Activated CD8-positive, alpha-beta T cell treated with anti-CD3 and anti-CD28 coated beads for 36 hours (primary cell): ENCODE results near the gene YTHDF1. TPM values are rescaled to one million over a fixed set of nuclear protein-coding genes. Genes with fewer than 3 reads are reported as not detected.

Experiments used
- ATAC-seq: fragments of 200-7000 bp; cut with Tn5 transposase; one replicate; pipeline ENCODE4 v1.10.0; 2021; ENCODE audit warnings: mild to moderate bottlenecking, moderate library complexity
- CTCF ChIA-PET: fragments of 350-600 bp; sonication (Branson Sonifier 250); formaldehyde crosslinking; loops from one replicate; lab custom pipeline; 2021; ENCODE audit warnings: antibody characterized with exemption; lab: Charles Lee
- POLR2A ChIA-PET: fragments of 350-600 bp; sonication (Branson Sonifier 250); formaldehyde crosslinking; loops from one replicate; lab custom pipeline; 2021; ENCODE audit warnings: antibody characterized with exemption; lab: Charles Lee
- DNase-seq: peaks from one replicate; pipeline ENCODE4 v3.0.0-alpha.2; 2020
- H3K27ac Mint-ChIP-seq: one replicate; pipeline ENCODE4 v1.8.0; 2021; ENCODE audit warnings: mild to moderate bottlenecking, mixed read lengths
- H3K27me3 Mint-ChIP-seq: one replicate; pipeline ENCODE4 v1.8.0; 2021; ENCODE audit warnings: mixed read lengths
- H3K36me3 Mint-ChIP-seq: one replicate; pipeline ENCODE4 v1.8.0; 2021; ENCODE audit warnings: low read depth, mixed read lengths
- H3K4me1 Mint-ChIP-seq: one replicate; pipeline ENCODE4 v1.8.0; 2021; ENCODE audit warnings: low read depth, mixed read lengths
- H3K4me3 Mint-ChIP-seq: one replicate; pipeline ENCODE4 v1.8.0; 2021; ENCODE audit warnings: mild to moderate bottlenecking, moderate library complexity, mixed read lengths
- H3K9me3 Mint-ChIP-seq: one replicate; pipeline ENCODE4 v1.8.0; 2021; ENCODE audit warnings: mixed read lengths
- CTCF ChIP-seq: fragments of 200-600 bp; IDR thresholded peaks from one replicate; pipeline ENCODE4 v1.8.0; 2022; ENCODE audit warnings: antibody characterized with exemption, mild to moderate bottlenecking
- intact Hi-C: fragments of 100-400 bp; cut with micrococcal nuclease; formaldehyde crosslinking; loops from one replicate; pipeline ENCODE4 v1.10.0; 2022
- total RNA-seq, 2 experiments: library from RNA; stranded (reverse); gene quantifications; one replicate each; pipeline ENCODE4 v1.2.3, GENCODE V29; 2021

YTHDF1 gene
- total RNA-seq, 2 experiments from 2014 or later = 31.0 TPM

- no peak for DNase-seq
- no peak overlapping the region for H3K4me3 Mint-ChIP-seq
- ChIA-PET POLR2A (interaction anchor here (0.9 to 1.4 kb wide), 2 partner anchors 16 to 277 kb away, joined by 3 read pairs; partner anchors contain the start of gene BIRC7), CTCF (interaction anchor here (0.9 kb wide), 1 partner anchor 14 kb away, joined by 4 read pairs; no protein-coding TSS in a partner anchor)
- intact Hi-C loops = no loop called here
- TF ChIP-seq CTCF = no peak
- no peak for ATAC-seq
- H3K4me1 Mint-ChIP-seq = peaks cover 19% of the 10 kb centered on the region
- no peak overlapping the region for H3K27ac Mint-ChIP-seq
- H3K9me3 Mint-ChIP-seq = no peaks in the 10 kb centered on the region
- H3K27me3 Mint-ChIP-seq = no peaks in the 10 kb centered on the region
- peaks cover 16% of the 10 kb centered on the region for H3K36me3 Mint-ChIP-seq
Observed at GRCh38 chr20:63218701-63219446, 2.9 kb upstream of the YTHDF1 start.

- POLR2A ChIA-PET = no interaction called here
- no peak for ATAC-seq
- intact Hi-C loops = no loop called here
- Mint-ChIP-seq H3K27ac (no peak overlapping the region), H3K27me3 (no peaks in the 10 kb centered on the region), H3K36me3 (peaks cover 25% of the 10 kb centered on the region), H3K4me3 (no peak overlapping the region), H3K9me3 (no peaks in the 10 kb centered on the region), H3K4me1 (peaks cover 29% of the 10 kb centered on the region)
- CTCF ChIA-PET = interaction anchor here (0.6 to 1.4 kb wide), 3 partner anchors 9 to 161 kb away, joined by 3 read pairs; no protein-coding TSS in a partner anchor
- no peak for TF ChIP-seq CTCF
- DNase-seq = no peak
Observed at GRCh38 chr20:63217706-63218105, 1.8 kb upstream of the YTHDF1 start.

- no peak for ATAC-seq
- peaks cover 32% of the 10 kb centered on the region for H3K36me3 Mint-ChIP-seq
- no peak for DNase-seq
- peak overlapping the region; percentile 91 for H3K4me3 Mint-ChIP-seq
- peak overlapping the region; percentile 82 for H3K27ac Mint-ChIP-seq
- intact Hi-C loops = no loop called here
- H3K27me3 Mint-ChIP-seq = no peaks in the 10 kb centered on the region
- ChIA-PET POLR2A (interaction anchor here (0.9 to 3.0 kb wide), 2 partner anchors 7 to 165 kb away, joined by 3 to 9 read pairs; no protein-coding TSS in a partner anchor), CTCF (interaction anchor here (0.9 to 1.7 kb wide), 3 partner anchors 51 to 161 kb away, joined by 3 read pairs; no protein-coding TSS in a partner anchor)
- peaks cover 36% of the 10 kb centered on the region for H3K4me1 Mint-ChIP-seq
- H3K9me3 Mint-ChIP-seq = no peaks in the 10 kb centered on the region
- no peak for TF ChIP-seq CTCF
Observed at GRCh38 chr20:63216849-63217471, 1.0 kb upstream of the YTHDF1 start.

- peak overlapping the region; percentile 88 for H3K27ac Mint-ChIP-seq
- ChIA-PET POLR2A (interaction anchor here (0.6 to 3.0 kb wide), 8 partner anchors 9 to 1043 kb away, joined by 3 to 13 read pairs (median 4); no protein-coding TSS in a partner anchor), CTCF (interaction anchor here (0.6 to 7.7 kb wide), 9 partner anchors 8 to 243 kb away, joined by 3 to 82 read pairs (median 5); partner anchors contain the start of gene BIRC7)
- peaks cover 38% of the 10 kb centered on the region for H3K36me3 Mint-ChIP-seq
- peak; percentile 33 for DNase-seq
- peak; percentile 38 for TF ChIP-seq CTCF
- intact Hi-C loops = no loop called here
- peak overlapping the region; percentile 91 for H3K4me3 Mint-ChIP-seq
- H3K27me3 Mint-ChIP-seq = no peaks in the 10 kb centered on the region
- no peak for ATAC-seq
- H3K9me3 Mint-ChIP-seq = no peaks in the 10 kb centered on the region
- peaks cover 49% of the 10 kb centered on the region for H3K4me1 Mint-ChIP-seq
Observed at GRCh38 chr20:63215101-63216040, 560 bp downstream of the YTHDF1 start.
